GM23338 (cell line): ENCODE measurements around the gene ASPDH. TPM values are rescaled to one million over a fixed set of nuclear protein-coding genes. Genes with fewer than 3 reads are reported as not detected.

ENCODE experiments used
- ATAC-seq: fragments of 200-7000 bp; cut with Tn5 transposase; 3 replicates; pipeline ENCODE4 v1.9.1; 2020
- DNase-seq: peaks from one replicate; pipeline ENCODE4 v3.0.0-alpha.2; 2015; ENCODE audit warnings: low spot score
- H2AFZ ChIP-seq: fragments of 200-600 bp; sonication (generic); 2 replicates; pipeline ENCODE4 v1.8.0; 2016; ENCODE audit warnings: antibody characterized with exemption, mild to moderate bottlenecking, moderate library complexity
- H3F3A ChIP-seq: fragments of 200-600 bp; sonication (generic); replicated peaks from 2 replicates; pipeline ENCODE4 v1.8.0; 2017; ENCODE audit warnings: antibody characterized with exemption, mixed run types, low read depth
- H3K27ac ChIP-seq: fragments of 200-600 bp; sonication (generic); 2 replicates; pipeline ENCODE4 v1.6.1; 2016; ENCODE audit warnings: low read depth
- H3K27me3 ChIP-seq: fragments of 200-600 bp; sonication (generic); 2 replicates; pipeline ENCODE4 v1.8.0; 2016; ENCODE audit warnings: mild to moderate bottlenecking, mixed run types, moderate library complexity; ENCODE audit not compliant: insufficient read depth
- H3K36me3 ChIP-seq: fragments of 200-600 bp; sonication (generic); 2 replicates; pipeline ENCODE4 v1.8.0; 2016; ENCODE audit warnings: mild to moderate bottlenecking; ENCODE audit not compliant: insufficient read depth
- H3K4me1 ChIP-seq: fragments of 200-600 bp; sonication (generic); 2 replicates; pipeline ENCODE4 v1.8.0; 2016; ENCODE audit warnings: mild to moderate bottlenecking, moderate library complexity; ENCODE audit not compliant: insufficient read depth
- H3K4me2 ChIP-seq: fragments of 200-600 bp; sonication (generic); 2 replicates; pipeline ENCODE4 v1.7.1; 2017; ENCODE audit warnings: mixed run types
- H3K4me3 ChIP-seq: fragments of 200-600 bp; sonication (generic); 2 replicates; pipeline ENCODE4 v1.6.1; 2016; ENCODE audit warnings: mixed run types
- H3K79me2 ChIP-seq: fragments of 200-600 bp; sonication (generic); replicated peaks from 2 replicates; pipeline ENCODE4 v1.8.0; 2017; ENCODE audit warnings: mild to moderate bottlenecking; ENCODE audit not compliant: insufficient read depth
- H3K9me2 ChIP-seq: fragments of 200-600 bp; sonication (generic); 2 replicates; pipeline ENCODE4 v1.8.0; 2017; ENCODE audit not compliant: insufficient read depth
- H4K20me1 ChIP-seq: fragments of 200-600 bp; sonication (generic); replicated peaks from 2 replicates; pipeline ENCODE4 v1.8.0; 2017; ENCODE audit warnings: mild to moderate bottlenecking; ENCODE audit not compliant: insufficient read depth
- H3K27ac Mint-ChIP-seq: 2 replicates; pipeline ENCODE4 v1.8.0; 2020; ENCODE audit warnings: inconsistent platforms, mild to moderate bottlenecking, moderate library complexity, mixed read lengths
- H3K27me3 Mint-ChIP-seq: 3 replicates; pipeline ENCODE4 v1.8.0; 2022; ENCODE audit warnings: low read depth, mild to moderate bottlenecking, moderate library complexity, mixed read lengths, inconsistent platforms; ENCODE audit not compliant: insufficient read depth, poor library complexity
- H3K36me3 Mint-ChIP-seq: 3 replicates; pipeline ENCODE4 v1.8.0; 2021; ENCODE audit warnings: low read depth, mild to moderate bottlenecking, inconsistent platforms, moderate library complexity, mixed read lengths
- H3K4me1 Mint-ChIP-seq: 3 replicates; pipeline ENCODE4 v1.8.0; 2020; ENCODE audit warnings: mild to moderate bottlenecking, inconsistent platforms, mixed read lengths
- H3K4me3 Mint-ChIP-seq: 3 replicates; pipeline ENCODE4 v1.8.0; 2021; ENCODE audit warnings: moderate library complexity, mild to moderate bottlenecking, inconsistent platforms, mixed read lengths
- H3K9me3 Mint-ChIP-seq: 3 replicates; pipeline ENCODE4 v1.8.0; 2020; ENCODE audit warnings: moderate library complexity, mild to moderate bottlenecking, inconsistent platforms, mixed read lengths
- CREB1 ChIP-seq: fragments of 250-450 bp; sonication (Bioruptor Pico); IDR thresholded peaks from 2 replicates; pipeline ENCODE4 v1.5.0; 2020; ENCODE audit warnings: low read depth, mild to moderate bottlenecking, moderate library complexity
- ETS1 ChIP-seq: IDR thresholded peaks from 2 replicates; pipeline ENCODE4 v1.6.1; 2016; ENCODE audit warnings: antibody characterized with exemption
- EZH2 ChIP-seq: fragments of 200-600 bp; sonication (generic); IDR thresholded peaks from one replicate; pipeline ENCODE4 v1.8.0; 2017; ENCODE audit warnings: antibody characterized with exemption, mild to moderate bottlenecking, low read depth; ENCODE audit not compliant: unreplicated experiment
- EZH2phosphoT487 ChIP-seq: fragments of 200-600 bp; sonication (generic); IDR thresholded peaks from one replicate; pipeline ENCODE4 v1.8.1; 2018; ENCODE audit warnings: antibody characterized with exemption; ENCODE audit not compliant: unreplicated experiment
- JUNB ChIP-seq: IDR thresholded peaks from one replicate; pipeline ENCODE4 v1.6.1; 2016; ENCODE audit warnings: antibody characterized with exemption; ENCODE audit not compliant: unreplicated experiment
- NANOG ChIP-seq: IDR thresholded peaks from 2 replicates; pipeline ENCODE4 v1.6.1; 2016; ENCODE audit warnings: antibody characterized with exemption, borderline replicate concordance
- POLR2AphosphoS5 ChIP-seq: IDR thresholded peaks from 2 replicates; pipeline ENCODE4 v1.6.1; 2016; ENCODE audit warnings: antibody characterized with exemption, low read depth
- STAT1 ChIP-seq: IDR thresholded peaks from one replicate; pipeline ENCODE4 v1.6.1; 2016; ENCODE audit warnings: antibody characterized with exemption; ENCODE audit not compliant: unreplicated experiment
- ZNF114 ChIP-seq: fragments of 250-450 bp; sonication (Bioruptor Pico); IDR thresholded peaks from 2 replicates; pipeline ENCODE4 v1.5.0; 2020; ENCODE audit warnings: mild to moderate bottlenecking, moderate library complexity
- ZNF331 ChIP-seq: fragments of 250-450 bp; sonication (Bioruptor Pico); IDR thresholded peaks from 2 replicates; pipeline ENCODE4 v1.5.0; 2020; ENCODE audit warnings: low read depth, mild to moderate bottlenecking, moderate library complexity
- polyA plus RNA-seq: library from polyadenylated mRNA; unstranded; fragments of >200 nt; fragmentation: Nextera tagmentation; extraction: Ambion mirVana; gene quantifications from 2 replicates; pipeline ENCODE4 v1.2.1, GENCODE V29; 2016
- total RNA-seq: library from RNA; depleted of rRNA; stranded (reverse); fragments of >200 nt; shearing (Covaris generic); gene quantifications from 2 replicates; pipeline ENCODE4 v1.2.3, GENCODE V29; 2014
- TF ChIP-seq, protein P1 (sequence below): IDR thresholded peaks from one replicate; pipeline ENCODE4 v1.6.1; 2018; ENCODE audit warnings: antibody characterized with exemption; ENCODE audit not compliant: unreplicated experiment
- TF ChIP-seq, protein P2 (sequence below), 2 experiments: fragments of 200-600 bp in 1 of 2; sonication (generic) in 1 of 2; conservative IDR thresholded peaks; 2 replicates each; pipeline versions ENCODE4 v1.5.1 to v1.6.1; 2016 to 2017; ENCODE audit warnings: antibody characterized with exemption in 2 of 2, low read depth in 2 of 2, mild to moderate bottlenecking in 2 of 2, moderate library complexity in 1 of 2
- TF ChIP-seq, protein P3 (sequence below): fragments of 250-450 bp; sonication (Bioruptor Pico); IDR thresholded peaks from 2 replicates; pipeline ENCODE4 v1.5.0; 2020; ENCODE audit warnings: mild to moderate bottlenecking, moderate library complexity

ASPDH gene
- total and polyA plus RNA-seq, 2 experiments from 2014 or later, result not detected

- Mint-ChIP-seq H3K9me3 (peaks cover 100% of the 10 kb centered on the region; the same call in 2 of the 3 replicates), H3K4me1 (no peaks in the 10 kb centered on the region; the same call in 2 of the 3 replicates), H3K27ac (no peak overlapping the region), H3K36me3 (peaks cover 63% of the 10 kb centered on the region), H3K27me3 (peaks cover 6% of the 10 kb centered on the region), H3K4me3 (no peak overlapping the region)
- Histone ChIP-seq H4K20me1 (no peaks in the 10 kb centered on the region), H3K4me1 (peaks cover 19% of the 10 kb centered on the region; the same call in 1 of the 2 replicates), H3K36me3 (peaks cover 9% of the 10 kb centered on the region), H3K9me2 (no peaks in the 10 kb centered on the region), H3K27me3 (peaks cover 87% of the 10 kb centered on the region), H3F3A (0 out of 2 replicates have a peak, but pooled peaks cover 4% of the 10 kb centered on the region), H2AFZ (no peak overlapping the region), H3K27ac (no peak overlapping the region), H3K79me2 (no peaks in the 10 kb centered on the region), H3K4me2 (no peak overlapping the region), H3K4me3 (no peak overlapping the region)
- no peak for DNase-seq
- no peak for ATAC-seq
- TF ChIP-seq CREB1 (CRISPR knock-in tag), result no peak
- TF ChIP-seq ETS1, result no peak
- TF ChIP-seq, protein P1, sequence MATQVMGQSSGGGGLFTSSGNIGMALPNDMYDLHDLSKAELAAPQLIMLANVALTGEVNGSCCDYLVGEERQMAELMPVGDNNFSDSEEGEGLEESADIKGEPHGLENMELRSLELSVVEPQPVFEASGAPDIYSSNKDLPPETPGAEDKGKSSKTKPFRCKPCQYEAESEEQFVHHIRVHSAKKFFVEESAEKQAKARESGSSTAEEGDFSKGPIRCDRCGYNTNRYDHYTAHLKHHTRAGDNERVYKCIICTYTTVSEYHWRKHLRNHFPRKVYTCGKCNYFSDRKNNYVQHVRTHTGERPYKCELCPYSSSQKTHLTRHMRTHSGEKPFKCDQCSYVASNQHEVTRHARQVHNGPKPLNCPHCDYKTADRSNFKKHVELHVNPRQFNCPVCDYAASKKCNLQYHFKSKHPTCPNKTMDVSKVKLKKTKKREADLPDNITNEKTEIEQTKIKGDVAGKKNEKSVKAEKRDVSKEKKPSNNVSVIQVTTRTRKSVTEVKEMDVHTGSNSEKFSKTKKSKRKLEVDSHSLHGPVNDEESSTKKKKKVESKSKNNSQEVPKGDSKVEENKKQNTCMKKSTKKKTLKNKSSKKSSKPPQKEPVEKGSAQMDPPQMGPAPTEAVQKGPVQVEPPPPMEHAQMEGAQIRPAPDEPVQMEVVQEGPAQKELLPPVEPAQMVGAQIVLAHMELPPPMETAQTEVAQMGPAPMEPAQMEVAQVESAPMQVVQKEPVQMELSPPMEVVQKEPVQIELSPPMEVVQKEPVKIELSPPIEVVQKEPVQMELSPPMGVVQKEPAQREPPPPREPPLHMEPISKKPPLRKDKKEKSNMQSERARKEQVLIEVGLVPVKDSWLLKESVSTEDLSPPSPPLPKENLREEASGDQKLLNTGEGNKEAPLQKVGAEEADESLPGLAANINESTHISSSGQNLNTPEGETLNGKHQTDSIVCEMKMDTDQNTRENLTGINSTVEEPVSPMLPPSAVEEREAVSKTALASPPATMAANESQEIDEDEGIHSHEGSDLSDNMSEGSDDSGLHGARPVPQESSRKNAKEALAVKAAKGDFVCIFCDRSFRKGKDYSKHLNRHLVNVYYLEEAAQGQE, result no peak
- TF ChIP-seq, protein P2, sequence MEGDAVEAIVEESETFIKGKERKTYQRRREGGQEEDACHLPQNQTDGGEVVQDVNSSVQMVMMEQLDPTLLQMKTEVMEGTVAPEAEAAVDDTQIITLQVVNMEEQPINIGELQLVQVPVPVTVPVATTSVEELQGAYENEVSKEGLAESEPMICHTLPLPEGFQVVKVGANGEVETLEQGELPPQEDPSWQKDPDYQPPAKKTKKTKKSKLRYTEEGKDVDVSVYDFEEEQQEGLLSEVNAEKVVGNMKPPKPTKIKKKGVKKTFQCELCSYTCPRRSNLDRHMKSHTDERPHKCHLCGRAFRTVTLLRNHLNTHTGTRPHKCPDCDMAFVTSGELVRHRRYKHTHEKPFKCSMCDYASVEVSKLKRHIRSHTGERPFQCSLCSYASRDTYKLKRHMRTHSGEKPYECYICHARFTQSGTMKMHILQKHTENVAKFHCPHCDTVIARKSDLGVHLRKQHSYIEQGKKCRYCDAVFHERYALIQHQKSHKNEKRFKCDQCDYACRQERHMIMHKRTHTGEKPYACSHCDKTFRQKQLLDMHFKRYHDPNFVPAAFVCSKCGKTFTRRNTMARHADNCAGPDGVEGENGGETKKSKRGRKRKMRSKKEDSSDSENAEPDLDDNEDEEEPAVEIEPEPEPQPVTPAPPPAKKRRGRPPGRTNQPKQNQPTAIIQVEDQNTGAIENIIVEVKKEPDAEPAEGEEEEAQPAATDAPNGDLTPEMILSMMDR (conservative IDR thresholded peaks at IDR 0.05; ENCODE audit: low read depth in 2 of 2), result no peak
- TF ChIP-seq STAT1, result no peak
- TF ChIP-seq, protein P3, sequence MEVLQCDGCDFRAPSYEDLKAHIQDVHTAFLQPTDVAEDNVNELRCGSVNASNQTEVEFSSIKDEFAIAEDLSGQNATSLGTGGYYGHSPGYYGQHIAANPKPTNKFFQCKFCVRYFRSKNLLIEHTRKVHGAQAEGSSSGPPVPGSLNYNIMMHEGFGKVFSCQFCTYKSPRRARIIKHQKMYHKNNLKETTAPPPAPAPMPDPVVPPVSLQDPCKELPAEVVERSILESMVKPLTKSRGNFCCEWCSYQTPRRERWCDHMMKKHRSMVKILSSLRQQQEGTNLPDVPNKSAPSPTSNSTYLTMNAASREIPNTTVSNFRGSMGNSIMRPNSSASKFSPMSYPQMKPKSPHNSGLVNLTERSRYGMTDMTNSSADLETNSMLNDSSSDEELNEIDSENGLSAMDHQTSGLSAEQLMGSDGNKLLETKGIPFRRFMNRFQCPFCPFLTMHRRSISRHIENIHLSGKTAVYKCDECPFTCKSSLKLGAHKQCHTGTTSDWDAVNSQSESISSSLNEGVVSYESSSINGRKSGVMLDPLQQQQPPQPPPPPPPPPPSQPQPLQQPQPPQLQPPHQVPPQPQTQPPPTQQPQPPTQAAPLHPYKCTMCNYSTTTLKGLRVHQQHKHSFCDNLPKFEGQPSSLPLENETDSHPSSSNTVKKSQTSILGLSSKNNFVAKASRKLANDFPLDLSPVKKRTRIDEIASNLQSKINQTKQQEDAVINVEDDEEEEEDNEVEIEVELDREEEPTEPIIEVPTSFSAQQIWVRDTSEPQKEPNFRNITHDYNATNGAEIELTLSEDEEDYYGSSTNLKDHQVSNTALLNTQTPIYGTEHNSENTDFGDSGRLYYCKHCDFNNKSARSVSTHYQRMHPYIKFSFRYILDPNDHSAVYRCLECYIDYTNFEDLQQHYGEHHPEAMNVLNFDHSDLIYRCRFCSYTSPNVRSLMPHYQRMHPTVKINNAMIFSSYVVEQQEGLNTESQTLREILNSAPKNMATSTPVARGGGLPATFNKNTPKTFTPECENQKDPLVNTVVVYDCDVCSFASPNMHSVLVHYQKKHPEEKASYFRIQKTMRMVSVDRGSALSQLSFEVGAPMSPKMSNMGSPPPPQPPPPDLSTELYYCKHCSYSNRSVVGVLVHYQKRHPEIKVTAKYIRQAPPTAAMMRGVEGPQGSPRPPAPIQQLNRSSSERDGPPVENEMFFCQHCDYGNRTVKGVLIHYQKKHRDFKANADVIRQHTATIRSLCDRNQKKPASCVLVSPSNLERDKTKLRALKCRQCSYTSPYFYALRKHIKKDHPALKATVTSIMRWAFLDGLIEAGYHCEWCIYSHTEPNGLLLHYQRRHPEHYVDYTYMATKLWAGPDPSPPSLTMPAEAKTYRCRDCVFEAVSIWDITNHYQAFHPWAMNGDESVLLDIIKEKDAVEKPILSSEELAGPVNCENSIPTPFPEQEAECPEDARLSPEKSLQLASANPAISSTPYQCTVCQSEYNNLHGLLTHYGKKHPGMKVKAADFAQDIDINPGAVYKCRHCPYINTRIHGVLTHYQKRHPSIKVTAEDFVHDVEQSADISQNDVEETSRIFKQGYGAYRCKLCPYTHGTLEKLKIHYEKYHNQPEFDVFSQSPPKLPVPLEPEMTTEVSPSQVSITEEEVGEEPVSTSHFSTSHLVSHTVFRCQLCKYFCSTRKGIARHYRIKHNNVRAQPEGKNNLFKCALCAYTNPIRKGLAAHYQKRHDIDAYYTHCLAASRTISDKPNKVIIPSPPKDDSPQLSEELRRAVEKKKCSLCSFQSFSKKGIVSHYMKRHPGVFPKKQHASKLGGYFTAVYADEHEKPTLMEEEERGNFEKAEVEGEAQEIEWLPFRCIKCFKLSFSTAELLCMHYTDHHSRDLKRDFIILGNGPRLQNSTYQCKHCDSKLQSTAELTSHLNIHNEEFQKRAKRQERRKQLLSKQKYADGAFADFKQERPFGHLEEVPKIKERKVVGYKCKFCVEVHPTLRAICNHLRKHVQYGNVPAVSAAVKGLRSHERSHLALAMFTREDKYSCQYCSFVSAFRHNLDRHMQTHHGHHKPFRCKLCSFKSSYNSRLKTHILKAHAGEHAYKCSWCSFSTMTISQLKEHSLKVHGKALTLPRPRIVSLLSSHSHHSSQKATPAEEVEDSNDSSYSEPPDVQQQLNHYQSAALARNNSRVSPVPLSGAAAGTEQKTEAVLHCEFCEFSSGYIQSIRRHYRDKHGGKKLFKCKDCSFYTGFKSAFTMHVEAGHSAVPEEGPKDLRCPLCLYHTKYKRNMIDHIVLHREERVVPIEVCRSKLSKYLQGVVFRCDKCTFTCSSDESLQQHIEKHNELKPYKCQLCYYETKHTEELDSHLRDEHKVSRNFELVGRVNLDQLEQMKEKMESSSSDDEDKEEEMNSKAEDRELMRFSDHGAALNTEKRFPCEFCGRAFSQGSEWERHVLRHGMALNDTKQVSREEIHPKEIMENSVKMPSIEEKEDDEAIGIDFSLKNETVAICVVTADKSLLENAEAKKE (CRISPR knock-in tag), result no peak
- no peak for TF ChIP-seq EZH2
- no peak for TF ChIP-seq JUNB
- TF ChIP-seq ZNF331 (CRISPR knock-in tag), result no peak
- no peak for TF ChIP-seq POLR2AphosphoS5
- TF ChIP-seq ZNF114 (CRISPR knock-in tag), result no peak
- no peak for TF ChIP-seq EZH2phosphoT487
- TF ChIP-seq NANOG, result no peak
These were observed 23.3 kb downstream of the ASPDH start for GRCh38 chr19:50490411-50490811.
